Upper lobe of right lung (tissue), 1 donor: ENCODE results near the gene TBC1D1. TPM values are rescaled to one million over a fixed set of nuclear protein-coding genes. Genes with fewer than 3 reads are reported as not detected.

Experiments
- ATAC-seq: fragments of 200-7000 bp; cut with Tn5 transposase; one replicate; pipeline ENCODE4 v1.9.1; 2020; ENCODE audit warnings: mild to moderate bottlenecking, moderate library complexity
- DNase-seq: peaks from one replicate; pipeline ENCODE4 v3.0.0-alpha.2; 2020
- H3K27ac ChIP-seq: fragments of 200-600 bp; one replicate; pipeline ENCODE4 v1.8.0; 2022
- H3K27me3 ChIP-seq: fragments of 200-600 bp; one replicate; pipeline ENCODE4 v1.8.0; 2022; ENCODE audit warnings: mild to moderate bottlenecking
- H3K36me3 ChIP-seq: fragments of 200-600 bp; one replicate; pipeline ENCODE4 v1.8.0; 2022
- H3K4me1 ChIP-seq: fragments of 200-600 bp; one replicate; pipeline ENCODE4 v1.8.0; 2022
- H3K4me3 ChIP-seq: fragments of 200-600 bp; one replicate; pipeline ENCODE4 v1.8.0; 2022; ENCODE audit warnings: mild to moderate bottlenecking
- H3K9me3 ChIP-seq: fragments of 200-600 bp; one replicate; pipeline ENCODE4 v1.8.0; 2022
- intact Hi-C: fragments of 100-400 bp; cut with DNase I; formaldehyde crosslinking; loops from one replicate; pipeline ENCODE4 v1.11.0; 2022
- total RNA-seq: library from RNA; stranded (reverse); fragmentation: NEBNext Ultra II Directional; extraction: Animal tissue kit (Norgen Biotek cat#: 25700); gene quantifications from one replicate; pipeline ENCODE4 v1.2.1, GENCODE V29; 2021
- TF ChIP-seq, protein P1 (sequence below): fragments of 200-600 bp; IDR thresholded peaks from one replicate; pipeline ENCODE4 v1.8.0; 2022; ENCODE audit warnings: antibody characterized with exemption
- donor health status: DM: no; HTN: yes; CAD: no; lungs with severe emphysema.

TBC1D1 gene
- total RNA-seq, 1 donor from 2014 or later: 61.9 TPM

DNA sequence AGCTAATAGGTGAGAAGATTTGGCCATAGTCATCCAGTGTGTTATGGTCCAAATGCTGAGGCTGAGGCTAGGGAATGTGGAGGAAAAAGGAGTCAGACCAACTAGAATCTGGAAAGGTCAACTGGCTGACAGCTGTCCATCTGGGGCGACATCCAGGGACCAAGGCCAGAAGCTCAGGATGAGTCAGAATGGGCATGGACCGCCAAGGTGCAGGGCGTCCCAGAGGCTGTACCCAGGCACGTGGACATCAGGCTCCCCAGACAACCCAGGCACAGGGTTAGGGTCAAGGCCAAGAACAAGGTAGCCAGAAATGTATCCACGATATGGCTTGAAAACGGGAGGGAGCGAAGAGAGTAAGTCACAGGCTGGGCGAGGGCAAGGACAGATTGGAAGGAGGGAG lies 43.2 kb downstream of the TBC1D1 start:
- intact Hi-C loops: no loop called here
- Histone ChIP-seq H3K4me1 (no peaks in the 10 kb centered on the region), H3K9me3 (no peaks in the 10 kb centered on the region), H3K4me3 (no peak overlapping the region), H3K27me3 (no peaks in the 10 kb centered on the region), H3K27ac (no peak overlapping the region), H3K36me3 (no peaks in the 10 kb centered on the region)
- no peak for ATAC-seq
- TF ChIP-seq, protein P1, sequence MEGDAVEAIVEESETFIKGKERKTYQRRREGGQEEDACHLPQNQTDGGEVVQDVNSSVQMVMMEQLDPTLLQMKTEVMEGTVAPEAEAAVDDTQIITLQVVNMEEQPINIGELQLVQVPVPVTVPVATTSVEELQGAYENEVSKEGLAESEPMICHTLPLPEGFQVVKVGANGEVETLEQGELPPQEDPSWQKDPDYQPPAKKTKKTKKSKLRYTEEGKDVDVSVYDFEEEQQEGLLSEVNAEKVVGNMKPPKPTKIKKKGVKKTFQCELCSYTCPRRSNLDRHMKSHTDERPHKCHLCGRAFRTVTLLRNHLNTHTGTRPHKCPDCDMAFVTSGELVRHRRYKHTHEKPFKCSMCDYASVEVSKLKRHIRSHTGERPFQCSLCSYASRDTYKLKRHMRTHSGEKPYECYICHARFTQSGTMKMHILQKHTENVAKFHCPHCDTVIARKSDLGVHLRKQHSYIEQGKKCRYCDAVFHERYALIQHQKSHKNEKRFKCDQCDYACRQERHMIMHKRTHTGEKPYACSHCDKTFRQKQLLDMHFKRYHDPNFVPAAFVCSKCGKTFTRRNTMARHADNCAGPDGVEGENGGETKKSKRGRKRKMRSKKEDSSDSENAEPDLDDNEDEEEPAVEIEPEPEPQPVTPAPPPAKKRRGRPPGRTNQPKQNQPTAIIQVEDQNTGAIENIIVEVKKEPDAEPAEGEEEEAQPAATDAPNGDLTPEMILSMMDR: no peak
- DNase-seq: no peak

DNA sequence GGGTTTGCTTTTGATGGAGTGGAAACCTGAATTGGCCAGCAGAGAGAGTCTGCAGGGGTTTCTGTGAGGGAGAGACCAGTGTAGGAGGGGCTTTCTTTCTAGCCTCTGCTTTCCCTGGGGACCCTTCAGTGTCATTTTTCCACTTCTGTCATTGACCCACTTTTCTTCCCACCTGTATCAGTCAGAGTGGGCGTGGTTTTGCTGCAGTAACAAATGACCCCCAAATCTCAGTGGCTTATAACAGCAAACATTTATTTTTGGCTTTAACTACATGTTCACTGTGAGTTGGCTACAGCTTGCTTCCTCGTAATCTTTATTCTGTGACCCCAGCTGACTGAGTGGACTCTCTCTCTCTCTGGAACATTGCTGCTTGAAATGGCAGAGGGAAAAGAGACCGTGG lies 43.7 kb downstream of the TBC1D1 start:
- ATAC-seq: no peak
- Histone ChIP-seq H3K36me3 (no peaks in the 10 kb centered on the region), H3K9me3 (no peaks in the 10 kb centered on the region), H3K4me1 (no peaks in the 10 kb centered on the region), H3K4me3 (no peak overlapping the region), H3K27me3 (no peaks in the 10 kb centered on the region), H3K27ac (no peak overlapping the region)
- TF ChIP-seq, protein P1: no peak
- intact Hi-C loops: no loop called here
- no peak for DNase-seq

- Histone ChIP-seq H3K36me3 (no peaks in the 10 kb centered on the region), H3K9me3 (no peaks in the 10 kb centered on the region), H3K27ac (no peak overlapping the region), H3K4me1 (no peaks in the 10 kb centered on the region), H3K27me3 (no peaks in the 10 kb centered on the region), H3K4me3 (no peak overlapping the region)
- ATAC-seq: peak; percentile 72
- DNase-seq: no peak
- TF ChIP-seq, protein P1: no peak
- intact Hi-C loops: no loop called here
Measured at GRCh38 chr4:37935026-37935425, 44.1 kb downstream of the TBC1D1 start.

DNA sequence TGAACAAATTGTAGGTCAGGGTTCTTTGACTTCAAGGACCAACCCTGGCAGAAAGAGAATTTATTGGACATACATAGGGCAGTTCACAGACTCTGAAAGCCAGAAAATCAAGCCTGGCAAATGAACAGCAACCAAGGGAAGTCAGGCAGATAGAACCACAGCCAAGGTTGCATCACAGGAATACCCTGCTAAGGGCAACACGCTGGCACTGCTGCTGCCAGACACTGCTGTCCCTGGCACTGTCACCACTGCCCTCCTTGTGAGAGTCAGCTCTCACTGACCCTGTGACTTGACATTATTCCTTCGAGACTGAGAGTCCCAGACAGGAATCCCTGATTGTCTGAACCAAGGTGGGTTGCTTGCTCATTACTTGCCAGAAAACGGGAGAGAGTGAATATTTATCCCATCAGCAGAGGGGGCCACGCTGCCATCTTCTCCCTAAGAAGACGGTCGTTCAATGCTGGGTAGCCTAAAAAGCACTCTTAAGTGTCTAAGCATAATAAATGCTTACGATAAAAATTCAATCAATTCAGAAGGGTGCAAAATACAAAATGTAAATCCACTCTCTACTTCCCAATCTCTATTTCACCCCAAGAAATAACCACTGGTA lies 46.1 kb downstream of the TBC1D1 start:
- Histone ChIP-seq H3K27me3 (no peaks in the 10 kb centered on the region), H3K4me3 (no peak overlapping the region), H3K27ac (no peak overlapping the region), H3K36me3 (no peaks in the 10 kb centered on the region), H3K9me3 (no peaks in the 10 kb centered on the region), H3K4me1 (no peaks in the 10 kb centered on the region)
- no peak for DNase-seq
- intact Hi-C loops: no loop called here
- TF ChIP-seq, protein P1: no peak
- ATAC-seq: peak; percentile 63

DNA sequence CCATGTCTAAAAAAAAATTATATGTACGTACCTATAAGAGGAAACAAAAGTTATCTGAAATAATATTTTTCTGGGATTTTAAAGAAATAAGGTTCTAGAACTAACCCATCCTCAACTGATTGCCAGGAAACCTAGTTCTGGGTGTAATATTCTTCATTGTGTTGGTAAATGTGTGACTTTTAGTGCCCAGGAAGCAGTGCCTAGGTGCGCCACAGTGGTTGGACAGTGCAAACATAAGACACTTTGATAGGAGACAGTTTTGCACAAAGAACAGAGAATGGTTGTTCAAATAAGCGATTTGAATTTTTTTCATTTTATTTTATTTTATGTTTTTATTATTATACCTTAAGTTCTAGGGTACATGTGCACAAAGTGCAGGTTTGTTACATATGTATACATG lies 47.3 kb downstream of the TBC1D1 start:
- intact Hi-C loops: no loop called here
- DNase-seq (no peak), ATAC-seq (no peak)
- Histone ChIP-seq H3K4me1 (no peaks in the 10 kb centered on the region), H3K4me3 (no peak overlapping the region), H3K9me3 (no peaks in the 10 kb centered on the region), H3K27me3 (no peaks in the 10 kb centered on the region), H3K36me3 (no peaks in the 10 kb centered on the region), H3K27ac (no peak overlapping the region)
- TF ChIP-seq, protein P1: no peak
